Activated naive CD4-positive, alpha-beta T cell treated with anti-CD3 and anti-CD28 coated beads for 36 hours (primary cell): Measurements from ENCODE around the gene UBAC1. TPM values are rescaled to one million over a fixed set of nuclear protein-coding genes. Genes with fewer than 3 reads are reported as not detected.
A peak's percentile ranks its signal among the peaks of the same experiment; 100 is the strongest.

Source experiments
- CTCF ChIA-PET: fragments of 350-600 bp; sonication (Branson Sonifier 250); formaldehyde crosslinking; loops from one replicate; lab custom pipeline; 2021; ENCODE audit warnings: antibody characterized with exemption; lab: Charles Lee
- DNase-seq: peaks from one replicate; pipeline ENCODE4 v3.0.0-alpha.2; 2020
- H3K27ac Mint-ChIP-seq: one replicate; pipeline ENCODE4 v1.8.0; 2021; ENCODE audit warnings: mild to moderate bottlenecking, mixed read lengths
- H3K27me3 Mint-ChIP-seq: one replicate; pipeline ENCODE4 v1.8.0; 2021; ENCODE audit warnings: low read depth, mixed read lengths
- H3K36me3 Mint-ChIP-seq: one replicate; pipeline ENCODE4 v1.8.0; 2021; ENCODE audit warnings: low read depth, mixed read lengths
- H3K4me1 Mint-ChIP-seq: one replicate; pipeline ENCODE4 v1.8.0; 2021; ENCODE audit warnings: low read depth, mixed read lengths
- H3K4me3 Mint-ChIP-seq: one replicate; pipeline ENCODE4 v1.8.0; 2021; ENCODE audit warnings: mild to moderate bottlenecking, moderate library complexity, mixed read lengths
- H3K9me3 Mint-ChIP-seq: one replicate; pipeline ENCODE4 v1.8.0; 2021; ENCODE audit warnings: mixed read lengths
- intact Hi-C: fragments of 100-400 bp; cut with micrococcal nuclease; formaldehyde crosslinking; loops from one replicate; pipeline ENCODE4 v1.15.1; 2023
- total RNA-seq, 2 experiments: library from RNA; stranded (reverse); gene quantifications; one replicate each; pipeline ENCODE4 v1.2.3, GENCODE V29; 2021

UBAC1 gene
- total RNA-seq, 2 experiments from 2014 or later: 37.2 to 40.0 TPM

DNA sequence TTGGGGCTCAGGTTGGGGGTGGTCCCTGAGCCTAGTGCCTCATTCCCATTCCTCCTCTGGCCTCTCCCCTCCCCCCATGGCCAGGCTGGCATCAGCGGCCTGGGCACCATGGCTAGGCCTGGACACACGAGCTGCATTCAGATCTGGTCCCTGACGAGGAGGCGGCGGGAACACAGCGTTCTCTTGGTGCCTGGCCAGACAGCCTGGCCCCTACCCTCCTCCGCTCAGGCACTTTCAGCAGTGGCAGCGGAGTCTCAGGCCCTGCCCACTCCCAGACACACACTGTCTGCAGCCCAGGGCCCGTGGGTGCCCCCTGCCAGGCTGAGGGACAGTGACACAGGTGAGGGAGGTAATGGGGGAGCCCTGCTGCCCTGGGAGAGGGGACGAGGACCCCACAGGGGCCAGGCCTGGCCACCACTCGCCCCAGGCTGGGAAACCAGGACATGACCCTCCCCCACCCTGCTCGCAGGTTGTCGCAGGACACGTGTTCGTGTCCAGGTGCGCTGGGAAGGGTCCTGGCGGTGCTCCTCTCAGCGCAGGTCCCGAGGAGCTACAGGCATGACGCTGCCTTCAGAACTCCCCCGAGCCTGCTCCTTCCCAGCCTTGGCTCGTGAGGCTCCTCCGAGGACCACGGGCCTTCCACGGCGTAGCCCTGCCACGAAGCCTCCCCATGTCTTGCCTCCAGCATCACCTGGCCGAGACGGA is 19.9 kb upstream of the UBAC1 start:
- H3K4me1 Mint-ChIP-seq: peaks cover 11% of the 10 kb centered on the region
- CTCF ChIA-PET: no interaction called here
- H3K27ac Mint-ChIP-seq: no peak overlapping the region
- H3K9me3 Mint-ChIP-seq: no peaks in the 10 kb centered on the region
- DNase-seq: no peak
- H3K27me3 Mint-ChIP-seq: no peaks in the 10 kb centered on the region
- H3K36me3 Mint-ChIP-seq: no peaks in the 10 kb centered on the region
- H3K4me3 Mint-ChIP-seq: no peak overlapping the region
- intact Hi-C loops: no loop called here

DNA sequence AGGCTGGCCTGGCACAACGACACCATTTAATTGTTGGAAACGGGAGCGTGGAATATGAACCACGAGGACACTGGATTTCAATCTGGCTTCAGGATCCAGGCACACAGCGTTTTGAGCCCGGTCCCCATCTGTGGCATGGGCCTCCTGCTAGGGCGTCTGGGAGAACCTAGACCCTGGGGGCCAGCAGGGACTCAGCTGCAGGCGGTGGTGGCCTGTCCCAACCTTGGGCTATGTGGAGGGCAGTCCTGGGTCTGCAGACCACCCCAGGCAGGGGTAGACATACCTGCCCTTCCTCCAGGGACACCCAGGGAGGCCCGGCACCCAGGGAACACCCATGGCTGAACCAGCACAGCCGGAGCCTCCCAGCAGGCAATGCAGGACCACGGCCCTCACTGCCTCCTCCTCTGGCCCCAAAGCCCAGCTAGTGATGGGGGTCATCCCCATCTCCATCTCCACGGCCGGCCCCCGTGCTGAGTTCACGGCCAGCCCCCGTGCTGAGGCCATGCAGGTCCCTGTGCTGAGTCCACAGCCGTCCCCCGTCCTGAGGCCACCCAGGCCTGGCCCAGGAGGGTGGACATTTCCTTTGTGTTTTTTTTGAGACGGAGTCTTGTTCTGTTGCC is 18.5 kb upstream of the UBAC1 start:
- H3K9me3 Mint-ChIP-seq: no peaks in the 10 kb centered on the region
- CTCF ChIA-PET: interaction anchor here (1.3 kb wide), 1 partner anchor 13 kb away, joined by 3 read pairs; no protein-coding TSS in a partner anchor
- peaks cover 11% of the 10 kb centered on the region for H3K4me1 Mint-ChIP-seq
- DNase-seq: no peak
- H3K4me3 Mint-ChIP-seq: no peak overlapping the region
- intact Hi-C loops: no loop called here
- no peaks in the 10 kb centered on the region for H3K27me3 Mint-ChIP-seq
- no peaks in the 10 kb centered on the region for H3K36me3 Mint-ChIP-seq
- H3K27ac Mint-ChIP-seq: no peak overlapping the region

DNA sequence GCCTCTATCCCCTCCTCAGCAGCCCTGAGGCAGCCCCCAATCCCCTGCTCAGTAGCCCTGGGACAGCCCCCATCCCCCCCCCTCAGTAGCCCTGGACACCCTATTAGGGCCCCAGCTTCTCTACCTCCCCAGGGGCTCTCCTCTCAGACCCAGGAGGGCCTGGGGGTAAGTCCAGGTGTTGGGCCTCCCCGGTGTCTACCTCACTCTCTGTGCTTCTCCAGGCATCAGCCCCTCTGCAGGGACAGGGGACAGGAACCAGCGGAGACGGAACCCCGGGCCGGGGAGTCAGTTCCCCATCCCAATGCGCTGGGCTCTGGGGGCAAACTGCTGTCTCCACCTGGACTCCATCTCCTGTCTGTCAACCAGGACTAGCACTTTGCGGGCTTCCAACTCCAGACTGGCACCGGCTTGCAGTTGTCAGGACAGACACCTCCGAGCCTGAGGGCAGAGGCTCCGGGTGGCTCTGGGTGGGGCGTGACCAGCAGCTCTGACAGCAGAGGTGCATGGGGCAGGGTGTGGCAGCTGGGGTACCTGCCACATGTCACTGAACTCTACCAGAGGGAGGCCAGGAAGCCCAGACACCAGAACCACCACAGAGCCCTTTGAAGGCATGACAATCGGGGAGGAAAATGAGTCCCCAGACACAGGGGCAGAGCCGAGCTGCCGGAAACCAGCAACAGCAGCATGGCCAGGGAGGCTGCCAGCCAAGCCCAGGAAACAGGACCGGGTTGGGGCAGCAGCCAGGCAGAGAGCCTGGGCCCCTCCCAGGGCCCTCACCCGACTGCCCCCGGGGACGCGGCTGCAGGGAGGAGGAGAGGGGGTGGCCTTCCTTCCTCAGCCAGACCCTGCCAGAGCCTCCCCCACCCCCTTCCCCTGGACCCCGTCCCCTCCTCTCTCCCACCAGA is 17.7 kb upstream of the UBAC1 start:
- Mint-ChIP-seq H3K9me3 (no peaks in the 10 kb centered on the region), H3K27ac (no peak overlapping the region), H3K4me3 (no peak overlapping the region), H3K4me1 (peaks cover 13% of the 10 kb centered on the region), H3K27me3 (no peaks in the 10 kb centered on the region), H3K36me3 (no peaks in the 10 kb centered on the region)
- intact Hi-C loops: no loop called here
- peak; percentile 70 for DNase-seq
- CTCF ChIA-PET: interaction anchor here (1.3 kb wide), 1 partner anchor 12 kb away, joined by 3 read pairs; no protein-coding TSS in a partner anchor

DNA sequence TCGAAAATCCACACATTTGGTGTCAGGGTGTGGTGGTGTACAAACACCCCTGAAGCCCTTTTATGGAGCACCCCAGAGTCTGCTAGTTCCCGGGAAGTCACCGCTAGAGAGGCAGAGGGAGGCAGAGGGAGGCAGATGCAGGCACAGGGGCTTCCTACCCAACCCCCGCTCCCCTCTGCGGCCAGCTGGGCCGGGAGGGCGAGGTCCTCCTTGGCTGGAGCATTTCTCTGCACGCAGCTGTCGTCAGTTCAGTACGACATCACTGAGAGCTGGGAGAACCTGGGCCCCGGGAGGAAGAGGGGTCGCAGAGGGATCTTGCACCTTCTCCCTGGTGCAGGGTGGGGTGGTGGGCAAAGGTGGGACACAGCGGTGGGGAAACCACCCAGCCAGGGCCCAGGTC is 15.8 kb upstream of the UBAC1 start:
- Mint-ChIP-seq H3K27ac (no peak overlapping the region), H3K4me3 (no peak overlapping the region), H3K27me3 (no peaks in the 10 kb centered on the region), H3K9me3 (no peaks in the 10 kb centered on the region), H3K4me1 (peaks cover 14% of the 10 kb centered on the region), H3K36me3 (no peaks in the 10 kb centered on the region)
- intact Hi-C loops: no loop called here
- no peak for DNase-seq
- CTCF ChIA-PET: no interaction called here

DNA sequence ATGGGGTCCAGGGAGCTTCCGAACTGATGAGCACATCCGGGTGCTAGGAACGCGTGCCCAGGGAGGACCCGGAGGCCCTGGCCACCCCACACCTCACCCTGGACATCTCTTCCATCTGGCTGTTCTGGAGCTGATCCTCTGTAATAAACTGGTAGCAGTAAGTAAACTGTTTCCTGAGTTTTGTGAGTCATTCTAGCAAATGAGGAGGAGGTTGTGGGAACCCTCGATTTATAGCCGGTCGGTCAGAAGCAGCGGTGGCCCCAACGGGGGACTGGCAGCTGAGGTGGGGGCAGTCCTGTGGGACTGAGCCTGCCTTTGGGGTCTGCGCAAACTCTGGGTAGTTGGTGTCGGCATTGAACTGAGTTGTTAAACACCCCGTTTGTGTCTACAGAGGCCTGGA is 15.4 kb upstream of the UBAC1 start:
- H3K9me3 Mint-ChIP-seq: no peaks in the 10 kb centered on the region
- no peak overlapping the region for H3K4me3 Mint-ChIP-seq
- H3K4me1 Mint-ChIP-seq: peaks cover 14% of the 10 kb centered on the region
- no peaks in the 10 kb centered on the region for H3K27me3 Mint-ChIP-seq
- DNase-seq: no peak
- no peaks in the 10 kb centered on the region for H3K36me3 Mint-ChIP-seq
- no peak overlapping the region for H3K27ac Mint-ChIP-seq
- CTCF ChIA-PET: no interaction called here
- intact Hi-C loops: no loop called here

DNA sequence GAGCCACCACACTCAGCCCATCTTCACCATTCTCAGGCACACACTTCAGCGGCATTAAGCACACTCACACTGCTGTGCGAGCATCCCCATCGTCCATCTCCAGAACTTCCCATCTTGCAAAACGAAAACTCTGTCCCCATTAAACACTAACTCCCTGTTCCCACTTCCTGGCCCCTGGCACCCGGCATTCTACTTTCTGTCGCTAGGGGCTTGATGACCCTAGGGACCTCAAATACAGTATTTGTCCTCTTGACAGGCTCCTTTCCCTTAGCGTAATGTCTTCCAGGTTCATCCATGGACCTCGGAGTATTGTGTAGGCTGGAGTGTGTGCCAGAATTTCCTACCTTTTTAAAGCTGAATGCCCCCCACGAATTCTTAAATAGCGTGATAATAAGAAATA is 14.7 kb upstream of the UBAC1 start:
- no peak for DNase-seq
- CTCF ChIA-PET: no interaction called here
- intact Hi-C loops: no loop called here
- H3K9me3 Mint-ChIP-seq: no peaks in the 10 kb centered on the region
- H3K4me3 Mint-ChIP-seq: no peak overlapping the region
- H3K27me3 Mint-ChIP-seq: no peaks in the 10 kb centered on the region
- no peaks in the 10 kb centered on the region for H3K36me3 Mint-ChIP-seq
- peaks cover 14% of the 10 kb centered on the region for H3K4me1 Mint-ChIP-seq
- no peak overlapping the region for H3K27ac Mint-ChIP-seq

DNA sequence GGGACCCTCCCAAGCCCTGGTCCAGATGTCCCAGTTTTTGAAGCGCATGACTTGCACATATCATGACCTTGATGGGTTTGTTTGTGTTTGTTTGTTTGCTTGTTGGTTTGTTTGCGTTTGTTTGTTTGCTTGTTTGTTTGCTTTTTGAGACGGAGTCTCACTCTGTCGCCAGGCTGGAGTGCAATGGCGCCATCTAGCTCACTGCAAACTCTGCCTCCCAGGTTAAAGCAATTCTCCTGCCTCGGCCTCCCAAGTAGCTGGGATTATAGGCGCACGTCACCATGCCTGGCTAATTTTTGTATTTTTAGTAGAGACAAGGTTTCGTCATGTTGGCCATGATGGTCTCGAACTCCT is 13.0 kb upstream of the UBAC1 start:
- Mint-ChIP-seq H3K4me1 (peaks cover 9% of the 10 kb centered on the region), H3K27me3 (no peaks in the 10 kb centered on the region), H3K36me3 (no peaks in the 10 kb centered on the region), H3K27ac (no peak overlapping the region), H3K9me3 (no peaks in the 10 kb centered on the region), H3K4me3 (no peak overlapping the region)
- CTCF ChIA-PET: interaction anchor here (0.6 kb wide), 1 partner anchor 15 kb away, joined by 3 read pairs; no protein-coding TSS in a partner anchor
- intact Hi-C loops: no loop called here
- DNase-seq: no peak

DNA sequence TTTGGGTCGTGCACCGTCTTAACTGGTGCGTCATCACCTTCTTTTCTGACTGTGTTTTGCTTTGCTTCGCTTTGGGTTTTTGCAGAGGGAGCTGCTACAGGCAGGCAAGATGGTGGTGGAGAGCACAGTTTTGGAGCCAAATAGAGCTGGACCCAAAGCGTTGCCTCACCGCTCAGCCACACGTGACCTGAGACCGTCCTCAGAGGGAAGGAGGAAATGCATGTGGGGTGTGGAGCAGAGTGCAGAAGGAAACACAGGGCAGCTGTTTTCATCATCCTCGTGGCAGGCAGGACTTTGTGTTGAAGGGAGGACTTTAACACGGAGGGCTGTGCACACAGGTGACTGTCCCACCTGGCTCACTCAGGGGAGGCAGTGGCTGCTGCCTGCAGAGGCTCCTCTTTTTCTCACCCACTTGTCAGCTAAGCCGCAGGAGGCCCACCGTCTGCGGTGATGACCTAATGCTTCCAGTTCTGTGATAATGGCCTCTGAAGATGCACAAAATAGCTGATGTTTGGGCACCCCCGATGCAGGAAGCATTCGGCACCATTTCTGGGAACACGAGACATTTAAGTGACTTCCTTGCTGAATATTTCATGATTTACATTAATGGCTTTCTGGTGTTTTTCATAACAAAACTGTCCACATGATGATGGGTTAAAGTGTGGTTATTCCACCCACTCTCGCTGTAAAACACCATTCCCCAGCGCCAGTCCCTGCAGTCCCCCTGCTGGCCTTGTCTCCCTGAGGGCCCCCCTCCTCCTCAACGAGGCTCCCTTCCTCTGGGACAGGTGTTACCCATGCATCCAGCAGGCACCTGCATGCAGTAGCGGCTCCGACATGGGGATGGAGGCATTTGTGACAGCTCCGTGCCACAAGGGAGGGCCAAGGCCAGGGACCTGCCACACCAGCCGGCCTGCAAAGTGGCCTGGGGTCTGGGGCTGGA is 12.4 kb upstream of the UBAC1 start:
- Mint-ChIP-seq H3K36me3 (no peaks in the 10 kb centered on the region), H3K9me3 (no peaks in the 10 kb centered on the region), H3K4me3 (no peak overlapping the region), H3K4me1 (peaks cover 3% of the 10 kb centered on the region), H3K27ac (no peak overlapping the region), H3K27me3 (no peaks in the 10 kb centered on the region)
- CTCF ChIA-PET: interaction anchor here (0.6 to 1.3 kb wide), 2 partner anchors 14 to 149 kb away, joined by 3 to 5 read pairs; no protein-coding TSS in a partner anchor
- no peak for DNase-seq
- intact Hi-C loops: no loop called here

DNA sequence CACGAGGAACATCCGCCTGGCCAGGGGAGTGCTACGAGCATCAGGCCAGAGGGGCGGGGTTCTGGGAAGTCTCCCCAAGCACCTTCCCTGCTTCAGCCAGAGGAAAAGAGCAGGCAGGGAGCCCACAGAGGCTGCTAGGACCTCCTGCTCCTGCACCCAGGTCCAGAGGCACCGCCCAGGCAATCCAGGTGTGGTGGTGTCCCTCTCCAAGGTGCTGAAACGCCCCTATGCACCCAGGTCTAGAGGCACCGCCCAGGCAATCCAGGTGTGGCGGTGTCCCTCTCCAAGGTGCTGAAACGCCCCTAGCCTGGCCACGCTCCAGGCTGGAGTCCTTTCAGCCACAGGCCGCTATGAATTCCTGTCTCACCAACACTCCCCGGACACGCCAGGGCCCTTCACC is 10.7 kb upstream of the UBAC1 start:
- intact Hi-C loops: no loop called here
- H3K27me3 Mint-ChIP-seq: no peaks in the 10 kb centered on the region
- no peaks in the 10 kb centered on the region for H3K9me3 Mint-ChIP-seq
- H3K36me3 Mint-ChIP-seq: no peaks in the 10 kb centered on the region
- no peak overlapping the region for H3K4me3 Mint-ChIP-seq
- H3K27ac Mint-ChIP-seq: no peak overlapping the region
- CTCF ChIA-PET: interaction anchor here (6.8 kb wide), 1 partner anchor 150 kb away, joined by 69 read pairs; no protein-coding TSS in a partner anchor
- peaks cover 9% of the 10 kb centered on the region for H3K4me1 Mint-ChIP-seq
- DNase-seq: peak; percentile 58

DNA sequence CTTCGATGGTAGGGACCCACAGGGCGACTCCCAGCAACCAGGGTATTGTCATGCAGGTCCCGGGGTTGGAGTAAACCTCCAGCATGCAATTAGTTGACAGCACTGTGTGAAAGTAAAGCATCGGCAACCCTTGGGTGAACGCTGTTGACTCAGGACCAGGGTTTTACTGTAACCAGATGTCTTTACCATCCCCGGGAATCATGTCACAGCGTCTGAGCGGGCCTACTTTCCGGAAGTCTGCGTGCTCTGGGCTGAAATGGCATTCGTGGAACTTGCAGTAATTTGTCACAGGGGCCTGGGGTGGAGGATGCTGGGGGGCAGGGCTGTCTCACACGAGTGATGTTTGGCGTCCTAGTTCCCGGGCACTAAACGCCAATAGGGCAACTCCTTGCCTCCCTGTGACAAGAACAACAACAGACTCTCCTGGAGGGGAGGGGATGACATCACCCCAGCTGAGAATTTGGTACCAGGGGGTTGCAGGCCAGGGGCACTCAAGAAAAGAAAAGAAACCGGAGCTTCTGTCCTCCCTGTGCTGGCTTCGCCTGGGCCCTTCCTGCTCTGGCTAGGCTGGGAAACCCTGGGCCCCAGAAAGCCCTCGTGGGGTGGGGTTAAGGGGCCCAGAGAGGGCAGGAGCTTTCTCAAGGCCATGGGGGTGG is 10.1 kb upstream of the UBAC1 start:
- no peak for DNase-seq
- H3K9me3 Mint-ChIP-seq: no peaks in the 10 kb centered on the region
- no peak overlapping the region for H3K27ac Mint-ChIP-seq
- CTCF ChIA-PET: interaction anchor here (6.8 kb wide), 1 partner anchor 151 kb away, joined by 69 read pairs; no protein-coding TSS in a partner anchor
- intact Hi-C loops: no loop called here
- no peaks in the 10 kb centered on the region for H3K36me3 Mint-ChIP-seq
- peaks cover 9% of the 10 kb centered on the region for H3K4me1 Mint-ChIP-seq
- no peaks in the 10 kb centered on the region for H3K27me3 Mint-ChIP-seq
- H3K4me3 Mint-ChIP-seq: no peak overlapping the region

DNA sequence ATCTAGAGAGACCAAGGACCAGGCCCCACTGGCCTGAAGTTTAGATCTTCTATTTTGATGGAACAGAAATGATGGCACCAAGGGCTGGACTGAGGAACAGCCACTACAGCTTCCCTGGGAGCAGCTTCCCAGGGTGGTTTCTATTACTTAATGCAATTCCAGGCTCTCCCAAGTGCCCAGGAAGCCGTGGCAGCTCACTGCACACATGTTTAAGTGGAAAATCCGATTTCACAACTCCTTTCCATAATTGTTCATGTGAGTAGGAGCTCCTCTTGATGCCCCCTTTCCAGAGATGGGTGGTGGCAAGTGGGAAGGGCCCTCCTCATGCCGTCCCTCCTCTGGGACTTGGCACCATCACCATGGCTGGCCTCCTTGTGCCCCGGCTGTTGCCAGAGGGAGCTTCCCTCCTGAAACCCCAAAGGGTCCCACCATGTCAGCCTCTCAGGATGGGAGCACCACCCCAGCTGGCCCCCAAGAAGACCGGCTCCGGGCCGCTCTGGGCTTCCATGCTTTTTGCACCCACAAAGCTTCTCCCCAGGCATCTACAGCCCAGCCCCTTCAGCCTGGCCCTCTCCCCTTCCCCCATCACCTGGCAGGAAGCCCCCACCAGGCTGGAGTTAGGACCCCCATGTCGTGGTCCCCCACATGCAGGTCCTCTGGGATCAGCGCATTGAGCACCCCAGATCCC is 9.1 kb upstream of the UBAC1 start:
- intact Hi-C loops: no loop called here
- CTCF ChIA-PET: interaction anchor here (1.6 to 6.8 kb wide), 2 partner anchors 152 to 168 kb away, joined by 3 to 69 read pairs; no protein-coding TSS in a partner anchor
- no peak for DNase-seq
- Mint-ChIP-seq H3K27me3 (no peaks in the 10 kb centered on the region), H3K4me3 (no peak overlapping the region), H3K4me1 (peaks cover 9% of the 10 kb centered on the region), H3K9me3 (no peaks in the 10 kb centered on the region), H3K27ac (no peak overlapping the region), H3K36me3 (no peaks in the 10 kb centered on the region)
